D721Med (cell line): ENCODE measurements around the gene SPRYD7.

Experiments used
- DNase-seq: peaks from one replicate; pipeline ENCODE4 v3.0.0; 2011; ENCODE audit warnings: low spot score; ENCODE audit not compliant: insufficient read length
- FAIRE-seq: peaks from 2 replicates; lab custom pipeline; 2011; peaks lifted over from hg19 to GRCh38; lab: Jason Lieb, UNC
- TF ChIP-seq, protein P1 (sequence below): IDR thresholded peaks from 2 replicates; pipeline ENCODE4 v1.5.1; 2012; ENCODE audit warnings: mild to moderate bottlenecking, control low read depth; ENCODE audit not compliant: insufficient read depth; ENCODE audit errors: missing control alignments

Gene SPRYD7

GRCh38 chr13:49864509-49864908, 71.6 kb downstream of the SPRYD7 start:
- DNase-seq (no peak), FAIRE-seq (no peak)
- TF ChIP-seq, protein P1, sequence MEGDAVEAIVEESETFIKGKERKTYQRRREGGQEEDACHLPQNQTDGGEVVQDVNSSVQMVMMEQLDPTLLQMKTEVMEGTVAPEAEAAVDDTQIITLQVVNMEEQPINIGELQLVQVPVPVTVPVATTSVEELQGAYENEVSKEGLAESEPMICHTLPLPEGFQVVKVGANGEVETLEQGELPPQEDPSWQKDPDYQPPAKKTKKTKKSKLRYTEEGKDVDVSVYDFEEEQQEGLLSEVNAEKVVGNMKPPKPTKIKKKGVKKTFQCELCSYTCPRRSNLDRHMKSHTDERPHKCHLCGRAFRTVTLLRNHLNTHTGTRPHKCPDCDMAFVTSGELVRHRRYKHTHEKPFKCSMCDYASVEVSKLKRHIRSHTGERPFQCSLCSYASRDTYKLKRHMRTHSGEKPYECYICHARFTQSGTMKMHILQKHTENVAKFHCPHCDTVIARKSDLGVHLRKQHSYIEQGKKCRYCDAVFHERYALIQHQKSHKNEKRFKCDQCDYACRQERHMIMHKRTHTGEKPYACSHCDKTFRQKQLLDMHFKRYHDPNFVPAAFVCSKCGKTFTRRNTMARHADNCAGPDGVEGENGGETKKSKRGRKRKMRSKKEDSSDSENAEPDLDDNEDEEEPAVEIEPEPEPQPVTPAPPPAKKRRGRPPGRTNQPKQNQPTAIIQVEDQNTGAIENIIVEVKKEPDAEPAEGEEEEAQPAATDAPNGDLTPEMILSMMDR = no peak
